ENCODE results near the gene NDOR1.
"Not testable (repeated sequence)": the region's sequence is repeated elsewhere in the genome, so short reads cannot be mapped to it uniquely, and the experiment has no call there.

Gene NDOR1

DNA sequence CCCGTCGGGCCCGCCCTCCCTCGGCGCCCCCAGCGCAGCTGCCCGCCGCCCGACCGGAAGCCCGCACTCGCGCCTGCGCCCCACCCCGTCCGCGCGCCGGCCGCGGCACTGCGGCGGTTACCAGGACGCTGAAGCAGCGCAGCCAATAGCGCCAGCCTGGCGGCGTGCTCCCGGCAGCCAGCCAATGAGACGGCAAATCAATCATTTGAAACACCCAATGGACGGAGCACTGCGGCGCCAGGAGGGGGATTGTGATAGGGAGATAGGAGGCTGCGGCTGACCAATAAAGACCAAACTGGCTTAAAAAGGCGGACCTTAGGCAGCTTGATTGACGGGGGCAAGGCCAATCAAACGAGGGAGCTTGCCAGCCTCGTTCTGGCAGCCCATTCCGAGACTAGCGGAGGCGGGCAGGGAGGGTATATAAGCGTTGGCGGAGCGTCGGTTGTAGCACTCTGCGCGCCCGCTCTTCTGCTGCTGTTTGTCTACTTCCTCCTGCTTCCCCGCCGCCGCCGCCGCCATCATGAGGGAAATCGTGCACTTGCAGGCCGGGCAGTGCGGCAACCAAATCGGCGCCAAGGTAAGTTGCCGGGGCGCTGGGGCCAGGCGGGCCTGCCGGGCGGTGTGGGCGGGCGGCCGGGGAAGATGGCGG, 35.5 kb downstream of the NDOR1 start, which contains the start of gene TUBB4B:
TSS of gene TUBB4B (plus strand) at position 447 of the 649 bp plus-strand sequence. CDS start at position 521, 74 bp downstream.
- DNase-seq, result peak; percentile 95
- Histone ChIP-seq H3K27me3 (ENCODE audit: insufficient read depth, low read depth, severe bottlenecking) (no peaks in the 10 kb centered on the region), H3K4me3 (ENCODE audit: low read depth, low read length) (peak within 1 kb of the TSS; percentile 79), H3K36me3 (peaks cover 23% of the 10 kb centered on the region), H3K27ac (peak within 1 kb of the TSS; percentile 95), H3K9me3 (ENCODE audit: severe bottlenecking) (no peaks in the 10 kb centered on the region)
- no peak for TF ChIP-seq CTCF (IDR thresholded peaks at IDR 0.05; ENCODE audit: low read depth, low read length)

- no peaks in the 10 kb centered on the region for H3K27me3 ChIP-seq (ENCODE audit: insufficient read depth, low read depth, severe bottlenecking)
- peak overlapping the region; percentile 79 for H3K4me3 ChIP-seq (ENCODE audit: low read depth, low read length)
- no peaks in the 10 kb centered on the region for H3K9me3 ChIP-seq (ENCODE audit: severe bottlenecking)
- peak; percentile 91 for DNase-seq
- no peak for TF ChIP-seq CTCF (IDR thresholded peaks at IDR 0.05; ENCODE audit: low read depth, low read length)
- H3K27ac ChIP-seq, result peak overlapping the region; percentile 90
- peaks cover 23% of the 10 kb centered on the region for H3K36me3 ChIP-seq
These were observed 36.2 kb downstream of the NDOR1 start for GRCh38 chr9:137241490-137242268.

GRCh38 chr9:137242269-137243203, 37.0 kb downstream of the NDOR1 start:
- no peak for TF ChIP-seq CTCF (IDR thresholded peaks at IDR 0.05; ENCODE audit: low read depth, low read length)
- DNase-seq, result no peak
- H3K27ac ChIP-seq, result peak overlapping the region; percentile 90

DNA sequence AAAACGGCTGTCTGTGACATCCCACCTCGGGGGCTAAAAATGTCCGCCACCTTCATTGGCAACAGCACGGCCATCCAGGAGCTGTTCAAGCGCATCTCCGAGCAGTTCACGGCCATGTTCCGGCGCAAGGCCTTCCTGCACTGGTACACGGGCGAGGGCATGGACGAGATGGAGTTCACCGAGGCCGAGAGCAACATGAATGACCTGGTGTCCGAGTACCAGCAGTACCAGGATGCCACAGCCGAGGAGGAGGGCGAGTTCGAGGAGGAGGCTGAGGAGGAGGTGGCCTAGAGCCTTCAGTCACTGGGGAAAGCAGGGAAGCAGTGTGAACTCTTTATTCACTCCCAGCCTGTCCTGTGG, 37.7 kb downstream of the NDOR1 start:
- Histone ChIP-seq H3K36me3 (peaks cover 23% of the 10 kb centered on the region), H3K4me3 (ENCODE audit: low read depth, low read length) (peak overlapping the region; percentile 79)
- not testable (repeated sequence) for H3K27ac ChIP-seq; DNase-seq; H3K9me3 ChIP-seq (ENCODE audit: severe bottlenecking); H3K27me3 ChIP-seq (ENCODE audit: insufficient read depth, low read depth, severe bottlenecking)

More at GRCh38 chr9:137242269-137243203, 37.0 kb downstream of the NDOR1 start:
- Histone ChIP-seq H3K27me3 (ENCODE audit: insufficient read depth, low read depth, severe bottlenecking) (no peaks in the 10 kb centered on the region), H3K9me3 (ENCODE audit: severe bottlenecking) (no peaks in the 10 kb centered on the region), H3K4me3 (ENCODE audit: low read depth, low read length) (peak overlapping the region; percentile 79), H3K36me3 (peaks cover 23% of the 10 kb centered on the region)

GRCh38 chr9:137243626-137244485, 38.4 kb downstream of the NDOR1 start:
- TF ChIP-seq CTCF (IDR thresholded peaks at IDR 0.05; ENCODE audit: low read depth, low read length), result no peak
- peaks cover 23% of the 10 kb centered on the region for H3K36me3 ChIP-seq
- H3K4me3 ChIP-seq (ENCODE audit: low read depth, low read length), result peak overlapping the region; percentile 79
- H3K27me3 ChIP-seq (ENCODE audit: insufficient read depth, low read depth, severe bottlenecking), result no peaks in the 10 kb centered on the region
- peak; percentile 30 for DNase-seq
- H3K27ac ChIP-seq, result peak overlapping the region; percentile 58
- H3K9me3 ChIP-seq (ENCODE audit: severe bottlenecking), result no peaks in the 10 kb centered on the region
